Measurements from ENCODE around the gene FUT3. TPM values are rescaled to one million over a fixed set of nuclear protein-coding genes. Genes with fewer than 3 reads are reported as not detected.

The FUT3 gene
- total and polyA plus RNA-seq, 9 of the 15 experiments (the other 6 are each of a cell fraction or from before 2014, with no cell fraction given): 0.09 TPM; not detected in 8

DNA sequence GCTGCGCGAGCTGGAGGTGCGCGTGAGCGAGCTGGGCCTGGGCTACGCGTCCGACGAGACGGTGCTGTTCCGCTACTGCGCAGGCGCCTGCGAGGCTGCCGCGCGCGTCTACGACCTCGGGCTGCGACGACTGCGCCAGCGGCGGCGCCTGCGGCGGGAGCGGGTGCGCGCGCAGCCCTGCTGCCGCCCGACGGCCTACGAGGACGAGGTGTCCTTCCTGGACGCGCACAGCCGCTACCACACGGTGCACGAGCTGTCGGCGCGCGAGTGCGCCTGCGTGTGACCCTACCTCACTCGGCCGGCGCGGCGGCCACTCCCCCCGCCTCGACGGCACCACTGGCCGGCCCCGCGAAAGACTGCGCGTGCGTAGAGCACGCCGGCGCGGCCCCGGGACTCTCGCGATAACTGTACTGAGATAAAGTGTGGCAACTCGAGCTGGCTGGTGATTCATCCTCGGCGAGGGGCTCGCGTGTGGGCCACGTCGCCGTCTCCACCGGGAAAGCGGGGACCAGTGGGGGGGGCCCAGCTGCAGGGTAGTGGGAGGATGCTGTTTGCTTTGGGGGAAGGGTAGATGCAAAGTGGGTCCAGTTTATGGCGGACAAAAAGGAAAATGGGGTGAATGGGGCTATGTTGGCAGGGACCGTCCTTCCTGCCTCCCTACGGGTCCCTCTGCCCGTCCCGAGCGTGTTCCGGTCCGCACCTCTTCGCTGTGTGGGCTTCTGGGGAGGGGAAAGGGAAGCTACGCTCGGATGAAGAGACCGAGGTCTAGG lies 23.2 kb downstream of the FUT3 start (continued):
- TF ChIP-seq, protein P1, sequence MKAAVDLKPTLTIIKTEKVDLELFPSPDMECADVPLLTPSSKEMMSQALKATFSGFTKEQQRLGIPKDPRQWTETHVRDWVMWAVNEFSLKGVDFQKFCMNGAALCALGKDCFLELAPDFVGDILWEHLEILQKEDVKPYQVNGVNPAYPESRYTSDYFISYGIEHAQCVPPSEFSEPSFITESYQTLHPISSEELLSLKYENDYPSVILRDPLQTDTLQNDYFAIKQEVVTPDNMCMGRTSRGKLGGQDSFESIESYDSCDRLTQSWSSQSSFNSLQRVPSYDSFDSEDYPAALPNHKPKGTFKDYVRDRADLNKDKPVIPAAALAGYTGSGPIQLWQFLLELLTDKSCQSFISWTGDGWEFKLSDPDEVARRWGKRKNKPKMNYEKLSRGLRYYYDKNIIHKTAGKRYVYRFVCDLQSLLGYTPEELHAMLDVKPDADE (conservative IDR thresholded peaks at IDR 0.05; ENCODE audit: control insufficient read depth, low read depth, low read length): no peak; the same call in 1 of the 2 replicates
- no peak for TF ChIP-seq CHCHD3 (CRISPR knock-in tag; IDR thresholded peaks at IDR 0.05)
- no peak for TF ChIP-seq ETS2 (tag; IDR thresholded peaks at IDR 0.05; ENCODE audit: borderline replicate concordance, poor library complexity, severe bottlenecking)
- 0 out of 2 replicates have a peak, but pooled peaks have one; percentile 55 for TF ChIP-seq GATAD2B (IDR thresholded peaks at IDR 0.05; ENCODE audit: borderline replicate concordance)
- TF ChIP-seq, protein P2, sequence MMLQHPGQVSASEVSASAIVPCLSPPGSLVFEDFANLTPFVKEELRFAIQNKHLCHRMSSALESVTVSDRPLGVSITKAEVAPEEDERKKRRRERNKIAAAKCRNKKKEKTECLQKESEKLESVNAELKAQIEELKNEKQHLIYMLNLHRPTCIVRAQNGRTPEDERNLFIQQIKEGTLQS (IDR thresholded peaks at IDR 0.05): peak; percentile 95
- TF ChIP-seq, protein P2 (CRISPR knock-in tag; conservative IDR thresholded peaks at IDR 0.05): peak; percentile 93
- TF ChIP-seq KLF1 (tag; IDR thresholded peaks at IDR 0.05): no peak
- TF ChIP-seq KDM2B (CRISPR knock-in tag; IDR thresholded peaks at IDR 0.05): no peak
- no peak for TF ChIP-seq CC2D1A (IDR thresholded peaks at IDR 0.05)
- no peak for TF ChIP-seq ZNF217 (CRISPR knock-in tag; IDR thresholded peaks at IDR 0.05)
- no peak for TF ChIP-seq HSF4 (CRISPR knock-in tag; IDR thresholded peaks at IDR 0.05; ENCODE audit: borderline replicate concordance)
- TF ChIP-seq PHB2 (IDR thresholded peaks at IDR 0.05; ENCODE audit: low read depth): no peak
- TF ChIP-seq ZNF785 (CRISPR knock-in tag; IDR thresholded peaks at IDR 0.05): no peak
- TF ChIP-seq, protein P3, sequence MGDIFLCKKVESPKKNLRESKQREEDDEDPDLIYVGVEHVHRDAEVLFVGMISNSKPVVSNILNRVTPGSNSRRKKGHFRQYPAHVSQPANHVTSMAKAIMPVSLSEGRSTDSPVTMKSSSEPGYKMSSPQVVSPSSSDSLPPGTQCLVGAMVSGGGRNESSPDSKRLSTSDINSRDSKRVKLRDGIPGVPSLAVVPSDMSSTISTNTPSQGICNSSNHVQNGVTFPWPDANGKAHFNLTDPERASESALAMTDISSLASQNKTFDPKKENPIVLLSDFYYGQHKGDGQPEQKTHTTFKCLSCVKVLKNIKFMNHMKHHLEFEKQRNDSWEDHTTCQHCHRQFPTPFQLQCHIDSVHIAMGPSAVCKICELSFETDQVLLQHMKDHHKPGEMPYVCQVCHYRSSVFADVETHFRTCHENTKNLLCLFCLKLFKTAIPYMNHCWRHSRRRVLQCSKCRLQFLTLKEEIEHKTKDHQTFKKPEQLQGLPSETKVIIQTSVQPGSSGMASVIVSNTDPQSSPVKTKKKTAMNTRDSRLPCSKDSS (IDR thresholded peaks at IDR 0.05; ENCODE audit: low read depth, partially characterized antibody): no peak
- no peak for TF ChIP-seq SMARCA5 (IDR thresholded peaks at IDR 0.05)
- TF ChIP-seq NFATC3 (IDR thresholded peaks at IDR 0.05): no peak
- TF ChIP-seq MCM2 (IDR thresholded peaks at IDR 0.05; ENCODE audit: low read depth): no peak
- peak; percentile 92 for TF ChIP-seq ZNF766 (CRISPR knock-in tag; conservative IDR thresholded peaks at IDR 0.05)
- TF ChIP-seq POLR3G (IDR thresholded peaks at IDR 0.05; ENCODE audit: extremely low read depth, insufficient read length, insufficient replicate concordance): no peak
- TF ChIP-seq, protein P4, sequence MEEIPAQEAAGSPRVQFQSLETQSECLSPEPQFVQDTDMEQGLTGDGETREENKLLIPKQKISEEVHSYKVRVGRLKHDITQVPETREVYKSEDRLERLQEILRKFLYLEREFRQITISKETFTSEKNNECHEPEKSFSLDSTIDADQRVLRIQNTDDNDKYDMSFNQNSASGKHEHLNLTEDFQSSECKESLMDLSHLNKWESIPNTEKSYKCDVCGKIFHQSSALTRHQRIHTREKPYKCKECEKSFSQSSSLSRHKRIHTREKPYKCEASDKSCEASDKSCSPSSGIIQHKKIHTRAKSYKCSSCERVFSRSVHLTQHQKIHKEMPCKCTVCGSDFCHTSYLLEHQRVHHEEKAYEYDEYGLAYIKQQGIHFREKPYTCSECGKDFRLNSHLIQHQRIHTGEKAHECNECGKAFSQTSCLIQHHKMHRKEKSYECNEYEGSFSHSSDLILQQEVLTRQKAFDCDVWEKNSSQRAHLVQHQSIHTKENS (CRISPR knock-in tag; IDR thresholded peaks at IDR 0.05): no peak
- TF ChIP-seq, protein P5, sequence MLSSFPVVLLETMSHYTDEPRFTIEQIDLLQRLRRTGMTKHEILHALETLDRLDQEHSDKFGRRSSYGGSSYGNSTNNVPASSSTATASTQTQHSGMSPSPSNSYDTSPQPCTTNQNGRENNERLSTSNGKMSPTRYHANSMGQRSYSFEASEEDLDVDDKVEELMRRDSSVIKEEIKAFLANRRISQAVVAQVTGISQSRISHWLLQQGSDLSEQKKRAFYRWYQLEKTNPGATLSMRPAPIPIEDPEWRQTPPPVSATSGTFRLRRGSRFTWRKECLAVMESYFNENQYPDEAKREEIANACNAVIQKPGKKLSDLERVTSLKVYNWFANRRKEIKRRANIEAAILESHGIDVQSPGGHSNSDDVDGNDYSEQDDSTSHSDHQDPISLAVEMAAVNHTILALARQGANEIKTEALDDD (IDR thresholded peaks at IDR 0.05): no peak; the same call in 1 of the 2 replicates
- no peak for TF ChIP-seq ADNP (tag; IDR thresholded peaks at IDR 0.05)
- TF ChIP-seq TCFL5 (CRISPR knock-in tag; conservative IDR thresholded peaks at IDR 0.05): no peak
- TF ChIP-seq ZBTB7A (IDR thresholded peaks at IDR 0.05; ENCODE audit: borderline replicate concordance, control insufficient read depth, low read depth, low read length): peak; percentile 94

Data from K562 (cell line).